WTC11 (cell line): ENCODE results near the gene BAG3. TPM values are rescaled to one million over a fixed set of nuclear protein-coding genes. Genes with fewer than 3 reads are reported as not detected.

Experiments used
- ATAC-seq: fragments of 200-7000 bp; cut with Tn5 transposase; 2 replicates; pipeline ENCODE4 v1.10.0; 2021; ENCODE audit warnings: mild to moderate bottlenecking, moderate library complexity
- CTCF ChIA-PET: fragments of 300-600 bp; sonication (Branson Sonifier 250); formaldehyde crosslinking; loops from one replicate; lab custom pipeline; 2021; ENCODE audit warnings: antibody characterized with exemption; lab: Charles Lee
- POLR2A ChIA-PET: fragments of 350-600 bp; sonication (Branson Sonifier 250); formaldehyde crosslinking; loops from one replicate; lab custom pipeline; 2021; ENCODE audit warnings: antibody characterized with exemption; lab: Charles Lee
- DNase-seq: peaks from one replicate; pipeline ENCODE4 v3.0.0; 2021; ENCODE audit warnings: low spot score
- H3K27ac Mint-ChIP-seq: 2 replicates; pipeline ENCODE4 v1.8.0; 2021; ENCODE audit warnings: mixed read lengths
- H3K27me3 Mint-ChIP-seq: 2 replicates; pipeline ENCODE4 v1.8.0; 2021; ENCODE audit warnings: low read depth, mild to moderate bottlenecking, moderate library complexity, mixed read lengths
- H3K36me3 Mint-ChIP-seq: 2 replicates; pipeline ENCODE4 v1.8.0; 2021; ENCODE audit warnings: mixed read lengths
- H3K4me1 Mint-ChIP-seq: 2 replicates; pipeline ENCODE4 v1.8.0; 2022; ENCODE audit warnings: mixed read lengths
- H3K4me3 Mint-ChIP-seq: 2 replicates; pipeline ENCODE4 v1.8.0; 2021; ENCODE audit warnings: mild to moderate bottlenecking, moderate library complexity, mixed read lengths
- H3K9me3 Mint-ChIP-seq: 2 replicates; pipeline ENCODE4 v1.8.0; 2021; ENCODE audit warnings: mixed read lengths
- AR ChIP-seq: fragments of 250-450 bp; sonication (Bioruptor Pico); IDR thresholded peaks from 2 replicates; pipeline ENCODE4 v1.9.0; 2021; ENCODE audit warnings: mild to moderate bottlenecking
- ATF3 ChIP-seq: sonication (generic); formaldehyde crosslinking; conservative IDR thresholded peaks from 2 replicates; pipeline ENCODE4 v1.8.1; 2022; ENCODE audit warnings: mild to moderate bottlenecking, missing genetic modification reagents
- CBFB ChIP-seq: sonication (generic); formaldehyde crosslinking; IDR thresholded peaks from 2 replicates; pipeline ENCODE4 v1.8.1; 2022; ENCODE audit warnings: mild to moderate bottlenecking, low read depth, missing genetic modification reagents
- CREM ChIP-seq: sonication (generic); formaldehyde crosslinking; IDR thresholded peaks from 2 replicates; pipeline ENCODE4 v1.8.1; 2022; ENCODE audit warnings: mild to moderate bottlenecking, missing genetic modification reagents, moderate library complexity
- E2F5 ChIP-seq: sonication (generic); formaldehyde crosslinking; IDR thresholded peaks from 2 replicates; pipeline ENCODE4 v1.8.1; 2022; ENCODE audit warnings: mild to moderate bottlenecking, moderate library complexity, missing genetic modification reagents
- FOXP4 ChIP-seq: sonication (generic); formaldehyde crosslinking; IDR thresholded peaks from 2 replicates; pipeline ENCODE4 v1.8.0; 2022; ENCODE audit warnings: mild to moderate bottlenecking, missing genetic modification reagents
- GABPB1 ChIP-seq: sonication (generic); formaldehyde crosslinking; IDR thresholded peaks from 2 replicates; pipeline ENCODE4 v1.8.1; 2023; ENCODE audit warnings: mild to moderate bottlenecking, missing genetic modification reagents
- JAZF1 ChIP-seq: fragments of 250-450 bp; sonication (Bioruptor Pico); IDR thresholded peaks from 2 replicates; pipeline ENCODE4 v1.9.0; 2021; ENCODE audit warnings: moderate library complexity, mild to moderate bottlenecking, inconsistent platforms
- JUN ChIP-seq: sonication (generic); formaldehyde crosslinking; IDR thresholded peaks from 2 replicates; pipeline ENCODE4 v1.8.0; 2023; ENCODE audit warnings: mild to moderate bottlenecking, missing genetic modification reagents
- KAT7 ChIP-seq: sonication (generic); formaldehyde crosslinking; IDR thresholded peaks from 2 replicates; pipeline ENCODE4 v1.8.1; 2023; ENCODE audit warnings: missing genetic modification reagents, mild to moderate bottlenecking, borderline replicate concordance
- MYBL2 ChIP-seq: sonication (generic); formaldehyde crosslinking; IDR thresholded peaks from 2 replicates; pipeline ENCODE4 v1.8.1; 2023; ENCODE audit warnings: mild to moderate bottlenecking, moderate library complexity, missing genetic modification reagents
- NFYB ChIP-seq: sonication (generic); formaldehyde crosslinking; conservative IDR thresholded peaks from 2 replicates; pipeline ENCODE4 v1.8.0; 2022; ENCODE audit warnings: low read depth, missing genetic modification reagents
- STAT6 ChIP-seq: sonication (generic); formaldehyde crosslinking; conservative IDR thresholded peaks from 2 replicates; pipeline ENCODE4 v1.8.1; 2023; ENCODE audit warnings: mild to moderate bottlenecking, low read depth, missing genetic modification reagents, moderate library complexity
- ZNF263 ChIP-seq: sonication (generic); formaldehyde crosslinking; IDR thresholded peaks from 2 replicates; pipeline ENCODE4 v1.8.1; 2022; ENCODE audit warnings: low read depth, mild to moderate bottlenecking, moderate library complexity, missing genetic modification reagents
- ZNF317 ChIP-seq: sonication (generic); formaldehyde crosslinking; IDR thresholded peaks from 2 replicates; pipeline ENCODE4 v1.8.1; 2023; ENCODE audit warnings: low read depth, mild to moderate bottlenecking, moderate library complexity, missing genetic modification reagents, borderline replicate concordance
- ZNF425 ChIP-seq: fragments of 250-450 bp; sonication (Bioruptor Pico); conservative IDR thresholded peaks from 2 replicates; pipeline ENCODE4 v1.9.0; 2021; ENCODE audit warnings: mild to moderate bottlenecking
- total RNA-seq: library from RNA; stranded (reverse); gene quantifications from 3 replicates; pipeline ENCODE4 v1.2.3, GENCODE V29; 2021

Gene BAG3
- total RNA-seq, 1 experiment from 2014 or later: 15.7 TPM

GRCh38 chr10:119654540-119654939 lies 3.4 kb downstream of the BAG3 start:
- TF ChIP-seq ATF3 (CRISPR knock-in tag) (no peak), JUN (CRISPR knock-in tag) (no peak), ZNF425 (CRISPR knock-in tag) (no peak), KAT7 (CRISPR knock-in tag) (no peak), CREM (no peak), ZNF317 (CRISPR knock-in tag) (no peak), STAT6 (CRISPR knock-in tag) (no peak), JAZF1 (CRISPR knock-in tag) (no peak), CBFB (no peak), GABPB1 (no peak), AR (CRISPR knock-in tag) (no peak), MYBL2 (CRISPR knock-in tag) (no peak), FOXP4 (no peak), E2F5 (CRISPR knock-in tag) (no peak), NFYB (CRISPR knock-in tag) (no peak), ZNF263 (no peak)
- TF ChIP-seq, all 79 proteins: peak for 0
- DNase-seq: no peak
- no peak for ATAC-seq
- no peak overlapping the region for H3K4me3 Mint-ChIP-seq
- ChIA-PET CTCF (interaction anchor here (1.4 to 1.9 kb wide), 3 partner anchors 11 to 72 kb away, joined by 3 to 8 read pairs (median 6); partner anchors contain the start of gene INPP5F), POLR2A (no interaction called here)
- H3K4me1 Mint-ChIP-seq: peaks cover 48% of the 10 kb centered on the region
- peaks cover 5% of the 10 kb centered on the region for H3K36me3 Mint-ChIP-seq
- no peaks in the 10 kb centered on the region; the same call in 1 of the 2 replicates for H3K27me3 Mint-ChIP-seq
- peak overlapping the region; percentile 34; the same call in 1 of the 2 replicates for H3K27ac Mint-ChIP-seq
- H3K9me3 Mint-ChIP-seq: no peaks in the 10 kb centered on the region
